SK-N-SH (cell line): ENCODE measurements around the gene CPED1. TPM values are rescaled to one million over a fixed set of nuclear protein-coding genes. Genes with fewer than 3 reads are reported as not detected.

ENCODE experiments used
- CTCF ChIA-PET: fragments of 300-600, 350-600 bp; formaldehyde crosslinking; extraction: SDS; loops from one replicate; lab custom pipeline; 2021; lab: Yijun Ruan, JAX
- POLR2A ChIA-PET: fragments of 350-600 bp; sonication (Branson Sonifier 250); formaldehyde crosslinking; extraction: SDS; loops from one replicate; lab custom pipeline; 2020; ENCODE audit warnings: antibody characterized with exemption, inconsistent platforms; lab: Yijun Ruan, JAX
- DNase-seq: peaks from one replicate; pipeline ENCODE4 v3.0.0; 2012
- H2AFZ ChIP-seq: fragments of 200-600 bp; sonication (generic); 2 replicates; pipeline ENCODE4 v1.8.1; 2016; ENCODE audit warnings: antibody characterized with exemption, mild to moderate bottlenecking, low read depth
- H3F3A ChIP-seq: fragments of 200-600 bp; sonication (generic); replicated peaks from 2 replicates; pipeline ENCODE3; 2016; ENCODE audit warnings: antibody characterized with exemption, mild to moderate bottlenecking; ENCODE audit not compliant: insufficient read depth
- H3K27ac ChIP-seq, 2 experiments: fragments of 200-500 bp in 1 of 2; fragments of 200-600 bp in 1 of 2; sonication (Bioruptor generic) in 1 of 2; sonication (generic), shearing (Covaris generic) in 1 of 2; 2 replicates each; pipeline versions ENCODE4 v1.5.1 to v1.6.1; 2014 to 2016; ENCODE audit warnings: low read depth in 2 of 2, inconsistent platforms in 1 of 2, low read length in 1 of 2, mild to moderate bottlenecking in 1 of 2, mixed read lengths in 1 of 2
- H3K27me3 ChIP-seq: fragments of 200-600 bp; sonication (generic), shearing (Covaris generic); 2 replicates; pipeline ENCODE4 v1.6.1; 2016; ENCODE audit warnings: mixed run types; ENCODE audit not compliant: insufficient read depth
- H3K36me3 ChIP-seq, 2 experiments: fragments of 200-500 bp in 1 of 2; fragments of 200-600 bp in 1 of 2; sonication (Bioruptor generic) in 1 of 2; sonication (generic) in 1 of 2; replicated peaks in 1 of 2; 2 replicates each; pipeline versions ENCODE3 to v1.5.1; 2014 to 2016; ENCODE audit warnings: low read length in 1 of 2, mild to moderate bottlenecking in 1 of 2; ENCODE audit not compliant: insufficient read depth in 2 of 2, control insufficient read depth in 1 of 2
- H3K4me1 ChIP-seq, 2 experiments: fragments of 200-500 bp in 1 of 2; fragments of 200-600 bp in 1 of 2; sonication (Bioruptor generic) in 1 of 2; sonication (generic), shearing (Covaris generic) in 1 of 2; 2 replicates each; pipeline versions ENCODE4 v1.5.1 to v1.6.1; 2014 to 2016; ENCODE audit warnings: low read depth in 1 of 2, low read length in 1 of 2, mixed run types in 1 of 2; ENCODE audit not compliant: insufficient read depth in 2 of 2, control insufficient read depth in 1 of 2
- H3K4me2 ChIP-seq: fragments of 200-600 bp; sonication (generic), shearing (Covaris generic); 2 replicates; pipeline ENCODE4 v1.6.1; 2017; ENCODE audit warnings: mixed run types
- H3K4me3 ChIP-seq, 2 experiments: fragments of 200-500 bp in 1 of 2; fragments of 200-600 bp in 1 of 2; sonication (Bioruptor generic) in 1 of 2; sonication (generic), shearing (Covaris generic) in 1 of 2; 2 replicates each; pipeline versions ENCODE4 v1.5.1 to v1.8.1; 2014 to 2016; ENCODE audit warnings: low read depth in 2 of 2, inconsistent platforms in 1 of 2, low read length in 1 of 2, mild to moderate bottlenecking in 1 of 2, mixed read lengths in 1 of 2, moderate library complexity in 1 of 2
- H3K79me2 ChIP-seq: fragments of 200-600 bp; sonication (generic); 2 replicates; pipeline ENCODE4 v1.8.1; 2017; ENCODE audit warnings: mild to moderate bottlenecking; ENCODE audit not compliant: insufficient read depth
- H3K9ac ChIP-seq: fragments of 200-600 bp; sonication (generic); 2 replicates; pipeline ENCODE4 v1.6.1; 2017; ENCODE audit warnings: mixed run types
- H3K9me2 ChIP-seq: fragments of 200-600 bp; sonication (generic); 2 replicates; pipeline ENCODE4 v1.6.1; 2017; ENCODE audit warnings: mixed run types
- H3K9me3 ChIP-seq: fragments of 200-600 bp; sonication (generic); 2 replicates; pipeline ENCODE4 v1.6.1; 2017; ENCODE audit warnings: mixed run types, mild to moderate bottlenecking, moderate library complexity
- H4K20me1 ChIP-seq: fragments of 200-600 bp; sonication (generic); 2 replicates; pipeline ENCODE4 v1.6.1; 2017; ENCODE audit warnings: mild to moderate bottlenecking, mixed run types; ENCODE audit not compliant: insufficient read depth
- CTCF ChIP-seq: fragments of 200-600 bp; sonication (generic); IDR thresholded peaks from 2 replicates; pipeline ENCODE4 v1.6.1; 2017; ENCODE audit warnings: antibody characterized with exemption, mild to moderate bottlenecking, moderate library complexity
- EP300 ChIP-seq, 2 experiments: IDR thresholded peaks; 2 replicates each; pipeline versions ENCODE4 v1.4.0 to v1.6.1; 2012; ENCODE audit warnings: borderline replicate concordance in 1 of 2, low read depth in 1 of 2, low read length in 1 of 2
- FOXJ3 ChIP-seq: sonication (generic); formaldehyde crosslinking; IDR thresholded peaks from 2 replicates; pipeline ENCODE4 v1.5.1; 2020; ENCODE audit warnings: mild to moderate bottlenecking, missing genetic modification reagents
- GABPA ChIP-seq: IDR thresholded peaks from 2 replicates; pipeline ENCODE4 v1.4.0; 2012; ENCODE audit warnings: low read depth, mild to moderate bottlenecking
- RAD21 ChIP-seq: IDR thresholded peaks from 2 replicates; pipeline ENCODE4 v1.6.1; 2012; ENCODE audit warnings: mild to moderate bottlenecking, low read length
- RCOR1 ChIP-seq: fragments of 150-350 bp; IDR thresholded peaks from 2 replicates; pipeline ENCODE4 v1.6.1; 2017; ENCODE audit warnings: antibody characterized with exemption, low read length
- TAF1 ChIP-seq: IDR thresholded peaks from 2 replicates; pipeline ENCODE4 v1.6.1; 2012; ENCODE audit warnings: low read depth, mild to moderate bottlenecking, low read length, moderate library complexity, borderline replicate concordance
- TEAD4 ChIP-seq: IDR thresholded peaks from 2 replicates; pipeline ENCODE4 v1.4.0; 2012; ENCODE audit warnings: mild to moderate bottlenecking, borderline replicate concordance; ENCODE audit not compliant: insufficient read depth
- USF2 ChIP-seq: fragments of 150-350 bp; IDR thresholded peaks from 2 replicates; pipeline ENCODE4 v1.6.1; 2017; ENCODE audit warnings: antibody characterized with exemption, low read length, low read depth, borderline replicate concordance
- YY1 ChIP-seq: IDR thresholded peaks from 2 replicates; pipeline ENCODE4 v1.4.0; 2012; ENCODE audit warnings: low read depth, mild to moderate bottlenecking
- WGBS: methylation state at CpG from one replicate; pipeline ENCODE4 v1.1.6; 2017; ENCODE audit warnings: low lambda C conversion rate; 5-methylcytosine and 5-hydroxymethylcytosine counted together
- polyA plus RNA-seq, 3 experiments: library from polyadenylated mRNA; depleted of rRNA; stranded (reverse); fragments of >200 nt; gene quantifications; 2 replicates each; pipeline ENCODE4 v1.2.3, GENCODE V29; 2012
- TF ChIP-seq, protein P1 (sequence below): IDR thresholded peaks from 2 replicates; pipeline ENCODE4 v1.4.0; 2012; ENCODE audit warnings: low read depth, borderline replicate concordance
- TF ChIP-seq, protein P2 (sequence below): fragments of 150-350 bp; IDR thresholded peaks from 2 replicates; pipeline ENCODE4 v1.6.1; 2016; ENCODE audit warnings: mild to moderate bottlenecking, low read depth, low read length

Gene CPED1
- polyA plus RNA-seq, 1 of the 3 experiments (the other 2 are of a cell fraction), result 4.4 TPM

- no peak overlapping the region for H3K9ac ChIP-seq
- peaks cover 4 to 5% of the 10 kb centered on the region in 2 experiments for H3K36me3 ChIP-seq
- no peaks in the 10 kb centered on the region for H3K9me3 ChIP-seq
- no peaks in the 10 kb centered on the region for H3F3A ChIP-seq
- H3K79me2 ChIP-seq, result peaks cover 16% of the 10 kb centered on the region; the same call in 1 of the 2 replicates
- peaks cover 5 to 20% of the 10 kb centered on the region in 2 experiments; a peak in 2 of 4 replicates for H3K4me1 ChIP-seq
- H2AFZ ChIP-seq, result no peak overlapping the region
- H3K27ac ChIP-seq, result no peak overlapping the region
- CTCF ChIA-PET, result interaction anchor here (0.7 to 1.7 kb wide), 6 partner anchors 9 to 156 kb away, joined by 3 to 8 read pairs (median 5); no protein-coding TSS in a partner anchor
- TF ChIP-seq, protein P1, sequence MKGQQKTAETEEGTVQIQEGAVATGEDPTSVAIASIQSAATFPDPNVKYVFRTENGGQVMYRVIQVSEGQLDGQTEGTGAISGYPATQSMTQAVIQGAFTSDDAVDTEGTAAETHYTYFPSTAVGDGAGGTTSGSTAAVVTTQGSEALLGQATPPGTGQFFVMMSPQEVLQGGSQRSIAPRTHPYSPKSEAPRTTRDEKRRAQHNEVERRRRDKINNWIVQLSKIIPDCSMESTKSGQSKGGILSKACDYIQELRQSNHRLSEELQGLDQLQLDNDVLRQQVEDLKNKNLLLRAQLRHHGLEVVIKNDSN, result no peak
- TF ChIP-seq, protein P2, sequence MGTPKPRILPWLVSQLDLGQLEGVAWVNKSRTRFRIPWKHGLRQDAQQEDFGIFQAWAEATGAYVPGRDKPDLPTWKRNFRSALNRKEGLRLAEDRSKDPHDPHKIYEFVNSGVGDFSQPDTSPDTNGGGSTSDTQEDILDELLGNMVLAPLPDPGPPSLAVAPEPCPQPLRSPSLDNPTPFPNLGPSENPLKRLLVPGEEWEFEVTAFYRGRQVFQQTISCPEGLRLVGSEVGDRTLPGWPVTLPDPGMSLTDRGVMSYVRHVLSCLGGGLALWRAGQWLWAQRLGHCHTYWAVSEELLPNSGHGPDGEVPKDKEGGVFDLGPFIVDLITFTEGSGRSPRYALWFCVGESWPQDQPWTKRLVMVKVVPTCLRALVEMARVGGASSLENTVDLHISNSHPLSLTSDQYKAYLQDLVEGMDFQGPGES, result no peak
- TF ChIP-seq RAD21, result no peak
- no peak for TF ChIP-seq FOXJ3 (CRISPR knock-in tag)
- TF ChIP-seq CTCF, result no peak
- TF ChIP-seq EP300 (IDR thresholded peaks at IDR 0.05; ENCODE audit: borderline replicate concordance in 1 of 2, low read depth in 1 of 2, low read length in 1 of 2), result no peak
- TF ChIP-seq, all 33 proteins: peak for 0
- H3K27me3 ChIP-seq, result peaks cover 11% of the 10 kb centered on the region; the same call in 1 of the 2 replicates
- POLR2A ChIA-PET, result interaction anchor here (0.6 kb wide), 1 partner anchor 164 kb away, joined by 4 read pairs; no protein-coding TSS in a partner anchor
- no peaks in the 10 kb centered on the region for H4K20me1 ChIP-seq
- H3K9me2 ChIP-seq, result no peaks in the 10 kb centered on the region
- no peak for DNase-seq
- no peak overlapping the region for H3K4me2 ChIP-seq
- no peak overlapping the region for H3K4me3 ChIP-seq
These were observed 40.5 kb upstream of the CPED1 start for GRCh38 chr7:120947980-120948379.

- Histone ChIP-seq H3K4me2 (peak overlapping the region; percentile 73), H3K27me3 (peaks cover 11% of the 10 kb centered on the region; the same call in 1 of the 2 replicates), H3K9ac (no peak overlapping the region), H3F3A (no peaks in the 10 kb centered on the region), H3K27ac (no peak overlapping the region), H3K9me3 (no peaks in the 10 kb centered on the region), H3K9me2 (no peaks in the 10 kb centered on the region), H3K79me2 (peaks cover 29% of the 10 kb centered on the region), H3K36me3 (peaks cover 14 to 17% of the 10 kb centered on the region in 2 experiments), H3K4me1 (peaks cover 5 to 20% of the 10 kb centered on the region in 2 experiments; a peak in 2 of 4 replicates), H3K4me3 (peak overlapping the region; percentile 92 to 98), H2AFZ (peak overlapping the region; percentile 99), H4K20me1 (no peaks in the 10 kb centered on the region)
- CTCF ChIA-PET, result no interaction called here
- no peak for TF ChIP-seq YY1
- no peak for TF ChIP-seq USF2
- no peak for TF ChIP-seq RCOR1
- TF ChIP-seq TAF1, result no peak
- TF ChIP-seq RAD21, result no peak
- no peak for TF ChIP-seq TEAD4
- TF ChIP-seq GABPA, result no peak
- no peak for DNase-seq
- POLR2A ChIA-PET, result no interaction called here
- 47% methylated on average over 8 of the region's 8 CpGs for WGBS
These were observed 39.1 kb upstream of the CPED1 start for GRCh38 chr7:120949393-120949911.
